ENCODE measurements around the gene ANGPT4.

ANGPT4 gene

DNA sequence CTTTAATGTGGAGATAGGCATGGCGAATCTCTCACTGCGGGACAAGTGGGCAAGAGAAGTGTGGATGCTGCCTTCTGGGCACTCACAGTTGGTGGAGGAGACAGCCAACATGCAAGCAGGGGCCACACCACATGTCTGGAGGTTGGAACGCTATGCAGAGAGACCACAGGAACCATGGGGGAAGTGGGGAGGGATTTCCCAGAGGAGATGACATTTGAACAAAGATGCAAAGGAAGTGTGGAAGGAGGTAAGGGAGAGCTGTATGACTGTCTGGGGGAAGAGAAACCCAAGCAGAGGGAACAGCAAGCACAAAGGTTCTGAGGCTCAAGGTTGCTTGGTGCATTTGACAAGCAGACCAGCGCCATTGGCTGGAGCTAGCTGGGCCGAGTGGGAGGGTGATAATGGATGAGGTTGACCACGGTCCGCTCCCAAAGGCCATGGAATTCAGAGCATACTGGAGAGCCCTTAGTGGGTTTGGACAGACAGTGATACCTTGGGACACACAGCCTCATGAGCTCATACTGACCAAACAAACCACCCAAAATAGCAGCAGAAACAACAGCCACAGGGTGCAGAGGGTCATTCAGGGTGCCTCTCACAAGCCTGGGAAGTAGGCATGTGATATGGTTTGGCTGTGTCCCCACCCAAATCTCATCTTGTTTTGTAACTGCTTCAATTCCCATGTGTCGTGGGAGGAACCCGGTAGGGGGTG is 90.3 kb downstream of the ANGPT4 start:
- no peak for DNase-seq (ENCODE audit: low read depth in 2 of 2)

DNA sequence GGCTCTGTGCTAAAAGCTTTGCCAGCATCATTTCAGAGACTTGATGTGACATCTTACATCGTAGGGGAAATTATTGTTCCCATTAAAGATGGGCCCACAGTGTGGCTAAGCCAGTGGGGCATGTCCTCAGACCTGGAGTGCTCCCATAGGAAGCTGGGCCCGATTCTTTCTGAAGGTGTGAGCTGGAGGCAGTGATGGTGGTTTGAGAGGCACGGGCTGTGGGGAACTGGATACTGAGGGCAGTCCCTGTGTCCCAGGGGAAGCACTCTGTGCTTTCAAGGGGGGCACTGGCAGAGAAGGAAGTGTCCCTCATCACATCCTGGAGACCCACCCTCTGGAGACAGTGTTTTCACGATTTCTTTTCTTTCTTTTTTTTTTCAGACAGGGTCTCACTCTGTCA is 91.2 kb downstream of the ANGPT4 start:
- no peak for DNase-seq (ENCODE audit: low read depth in 2 of 2)

- no peak for DNase-seq (ENCODE audit: low read depth in 2 of 2)
Measured at GRCh38 chr20:824490-824889, 91.6 kb downstream of the ANGPT4 start.

DNA sequence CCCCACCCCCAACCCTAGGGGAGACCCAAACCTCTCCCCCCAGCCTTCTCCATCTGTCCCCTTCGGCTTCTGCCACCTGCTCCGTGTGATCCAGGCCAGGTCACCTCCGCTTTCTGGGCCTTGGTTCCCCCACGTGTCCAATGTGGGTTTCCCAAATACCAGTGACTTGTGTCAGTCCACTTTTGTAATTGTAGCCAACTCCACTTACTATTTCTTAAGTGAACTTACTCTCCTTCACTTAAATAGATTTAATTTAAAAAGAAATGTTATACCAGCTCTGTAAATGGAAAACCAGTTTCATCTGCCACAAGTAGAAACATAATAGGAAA is 92.6 kb downstream of the ANGPT4 start:
- DNase-seq (ENCODE audit: low read depth in 2 of 2), result no peak

GRCh38 chr20:822651-823573 is 93.2 kb downstream of the ANGPT4 start:
- DNase-seq (ENCODE audit: low read depth in 2 of 2), result no peak

DNA sequence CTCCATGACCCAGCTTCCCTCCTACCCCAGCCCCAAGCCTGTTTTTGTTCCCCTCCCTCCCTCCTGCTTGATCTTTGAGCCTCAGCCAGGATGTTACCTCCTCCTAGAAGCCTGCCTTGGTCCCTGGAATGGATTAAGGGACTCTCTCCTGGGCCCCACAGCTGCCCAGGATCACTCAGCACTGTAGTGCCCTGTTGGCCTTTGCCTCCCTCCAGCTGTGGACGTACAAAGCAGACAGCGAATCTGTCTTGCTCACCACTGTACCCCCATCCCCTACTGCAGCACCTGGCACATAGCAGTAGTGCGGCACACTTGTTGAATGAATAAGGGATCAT is 94.4 kb downstream of the ANGPT4 start:
- DNase-seq (ENCODE audit: low read depth in 2 of 2), result no peak

GRCh38 chr20:821046-821730 is 94.9 kb downstream of the ANGPT4 start:
- no peak for DNase-seq (ENCODE audit: low read depth in 2 of 2)

GRCh38 chr20:820323-820953 is 95.7 kb downstream of the ANGPT4 start:
- no peak for DNase-seq (ENCODE audit: low read depth in 2 of 2)
